CD4-positive, alpha-beta memory T cell (primary cell): ENCODE data around the gene LORICRIN. TPM values are rescaled to one million over a fixed set of nuclear protein-coding genes. Genes with fewer than 3 reads are reported as not detected.

ENCODE experiments used
- CTCF ChIA-PET: fragments of 350-600 bp; sonication (Branson Sonifier 250); formaldehyde crosslinking; loops from one replicate; lab custom pipeline; 2021; ENCODE audit warnings: inconsistent platforms; ENCODE audit not compliant: partially characterized antibody; lab: Charles Lee
- POLR2A ChIA-PET: fragments of 350-600 bp; sonication (Branson Sonifier 250); formaldehyde crosslinking; loops from one replicate; lab custom pipeline; 2021; ENCODE audit not compliant: partially characterized antibody; lab: Charles Lee
- DNase-seq, 5 donors: peaks; one replicate each; pipeline versions ENCODE4 v3.0.0 to v3.0.0-alpha.2; 2020 to 2022; ENCODE audit warnings: mixed read lengths in 1 of 5
- H3K27ac ChIP-seq: one replicate; pipeline ENCODE4 v1.7.0; 2013; ENCODE audit warnings: low read depth, low read length
- H3K27me3 ChIP-seq: 2 replicates; pipeline ENCODE4 v1.7.0; 2013; ENCODE audit warnings: mild to moderate bottlenecking, low read length, moderate library complexity; ENCODE audit not compliant: insufficient read depth
- H3K36me3 ChIP-seq: 2 replicates; pipeline ENCODE4 v1.7.0; 2013; ENCODE audit warnings: mild to moderate bottlenecking, low read length, moderate library complexity; ENCODE audit not compliant: insufficient read depth
- H3K4me1 ChIP-seq: 2 replicates; pipeline ENCODE4 v1.7.0; 2013; ENCODE audit warnings: mild to moderate bottlenecking, low read length, moderate library complexity; ENCODE audit not compliant: insufficient read depth
- H3K4me3 ChIP-seq, 2 donors: one replicate each; pipeline ENCODE4 v1.7.0; 2013; ENCODE audit warnings: low read length in 2 of 2, mild to moderate bottlenecking in 1 of 2
- H3K9me3 ChIP-seq, 2 donors: one replicate each; pipeline ENCODE4 v1.7.0; 2013; ENCODE audit warnings: low read length in 2 of 2, control low read depth in 1 of 2; ENCODE audit not compliant: control insufficient read depth in 1 of 2
- H3K27ac Mint-ChIP-seq, 7 donors: one replicate each; pipeline ENCODE4 v1.8.0; 2020 to 2021; ENCODE audit warnings: mixed read lengths in 7 of 7, mild to moderate bottlenecking in 6 of 7, inconsistent platforms in 3 of 7, moderate library complexity in 3 of 7
- H3K27me3 Mint-ChIP-seq, 2 donors: one replicate each; pipeline ENCODE4 v1.8.0; 2020 to 2021; ENCODE audit warnings: mixed read lengths in 2 of 2
- H3K36me3 Mint-ChIP-seq, 2 donors: one replicate each; pipeline ENCODE4 v1.8.0; 2020 to 2021; ENCODE audit warnings: mixed read lengths in 2 of 2, inconsistent platforms in 1 of 2, mild to moderate bottlenecking in 1 of 2
- H3K4me1 Mint-ChIP-seq, 4 donors: one replicate each; pipeline ENCODE4 v1.8.0; 2020 to 2021; ENCODE audit warnings: mixed read lengths in 4 of 4, mild to moderate bottlenecking in 1 of 4
- H3K4me3 Mint-ChIP-seq, 8 donors: one replicate each; pipeline ENCODE4 v1.8.0; 2020 to 2021; ENCODE audit warnings: mixed read lengths in 8 of 8, mild to moderate bottlenecking in 7 of 8, moderate library complexity in 6 of 8, inconsistent platforms in 3 of 8
- H3K9me3 Mint-ChIP-seq, 8 donors: one replicate each; pipeline ENCODE4 v1.8.0; 2020 to 2021; ENCODE audit warnings: mixed read lengths in 8 of 8, mild to moderate bottlenecking in 5 of 8, inconsistent platforms in 3 of 8, moderate library complexity in 1 of 8
- intact Hi-C: fragments of 100-400 bp; cut with micrococcal nuclease; formaldehyde crosslinking; loops from one replicate; pipeline ENCODE4 v1.15.1; 2023
- polyA plus RNA-seq, 2 donors: library from polyadenylated mRNA; unstranded; fragments of 300-500 nt; fragmentation: Illumina TruSeq; gene quantifications; one replicate each; pipeline ENCODE4 v1.2.3, GENCODE V29; 2021
- total RNA-seq, 2 experiments: library from RNA; stranded (reverse); gene quantifications; one replicate each; pipeline ENCODE4 v1.2.3, GENCODE V29; 2021

LORICRIN gene
- total and polyA plus RNA-seq, 4 experiments from 2014 or later, result not detected

- Mint-ChIP-seq H3K4me3 (peak overlapping the region; percentile 73 to 87 (median 80)), H3K27ac (peak overlapping the region in 3 of 7 donors; percentile 33 to 65 (median 56)), H3K27me3 (peaks cover 31 to 32% of the 10 kb centered on the region in 2 donors), H3K9me3 (peaks cover 0 to 4% (median 0%) of the 10 kb centered on the region in 8 donors), H3K4me1 (peaks cover 18 to 31% (median 25%) of the 10 kb centered on the region in 4 donors), H3K36me3 (no peaks in the 10 kb centered on the region)
- Histone ChIP-seq H3K9me3 (no peaks in the 10 kb centered on the region), H3K4me1 (peaks cover 22% of the 10 kb centered on the region), H3K27me3 (peaks cover 24% of the 10 kb centered on the region), H3K27ac (no peak overlapping the region), H3K36me3 (no peaks in the 10 kb centered on the region), H3K4me3 (peak overlapping the region in 1 of 2 donors; percentile 33)
- intact Hi-C loops, result no loop called here
- POLR2A ChIA-PET, result no interaction called here
- CTCF ChIA-PET, result interaction anchor here (1.2 to 1.5 kb wide), 2 partner anchors 16 to 38 kb away, joined by 3 to 5 read pairs; no protein-coding TSS in a partner anchor
- DNase-seq, result peak; percentile 14 to 48 (median 18)
Measured at GRCh38 chr1:153261281-153262069, 2.0 kb downstream of the LORICRIN start.

GRCh38 chr1:153262070-153262366, 2.5 kb downstream of the LORICRIN start:
- POLR2A ChIA-PET, result interaction anchor here (0.6 kb wide), 1 partner anchor 9 kb away, joined by 3 read pairs; no protein-coding TSS in a partner anchor
- H3K27ac ChIP-seq, result no peak overlapping the region
- H3K4me1 ChIP-seq, result peaks cover 22% of the 10 kb centered on the region
- Mint-ChIP-seq H3K4me3 (peak overlapping the region; percentile 73 to 87 (median 80)), H3K27me3 (peaks cover 31 to 37% of the 10 kb centered on the region in 2 donors), H3K27ac (peak overlapping the region in 3 of 7 donors; percentile 33 to 65 (median 56)), H3K4me1 (peaks cover 18 to 31% (median 25%) of the 10 kb centered on the region in 4 donors), H3K9me3 (peaks cover 0 to 4% (median 0%) of the 10 kb centered on the region in 8 donors), H3K36me3 (no peaks in the 10 kb centered on the region)
- peaks cover 24% of the 10 kb centered on the region for H3K27me3 ChIP-seq
- H3K36me3 ChIP-seq, result no peaks in the 10 kb centered on the region
- CTCF ChIA-PET, result interaction anchor here (1.0 to 1.5 kb wide), 3 partner anchors 16 to 780 kb away, joined by 3 to 5 read pairs (median 3); no protein-coding TSS in a partner anchor
- H3K4me3 ChIP-seq, result peak overlapping the region in 1 of 2 donors; percentile 33
- intact Hi-C loops, result no loop called here
- DNase-seq, result no peak
- H3K9me3 ChIP-seq, result no peaks in the 10 kb centered on the region

DNA sequence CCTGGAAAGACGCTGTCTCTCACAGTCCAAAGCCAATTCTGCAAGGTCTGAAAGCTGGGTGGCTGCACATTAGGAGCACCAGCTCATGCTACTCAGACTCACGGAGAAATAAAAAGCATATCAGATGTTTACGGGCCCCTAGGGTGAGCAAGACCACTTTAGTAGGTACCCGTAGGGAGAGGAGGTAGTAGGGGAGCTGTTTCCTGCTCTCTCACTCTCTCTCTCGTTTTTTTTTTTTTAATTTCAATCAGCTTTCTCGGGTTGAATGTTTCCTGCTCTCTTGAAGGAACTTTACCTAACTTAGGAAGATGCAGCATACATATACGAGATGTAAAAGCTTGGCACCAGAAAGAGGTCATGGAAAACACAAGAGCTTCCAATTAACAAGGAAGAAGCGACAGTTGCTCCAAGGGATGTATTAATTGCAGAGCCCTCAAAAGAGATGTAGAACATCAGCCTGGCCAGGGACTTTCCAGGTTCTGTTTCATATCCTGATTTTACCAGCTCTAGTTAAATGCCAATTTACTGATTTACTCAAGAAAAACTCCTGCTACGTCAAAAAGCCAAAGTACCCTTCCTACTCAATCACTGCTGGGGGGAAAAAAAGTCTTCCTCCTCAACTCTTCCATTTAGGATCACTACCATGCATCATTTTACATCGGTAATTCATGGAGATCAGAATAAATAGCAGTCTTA, 3.1 kb downstream of the LORICRIN start:
- Mint-ChIP-seq H3K27ac (peak overlapping the region in 1 of 7 donors; percentile 6), H3K27me3 (peaks cover 32 to 38% of the 10 kb centered on the region in 2 donors), H3K9me3 (peaks cover 0 to 4% (median 0%) of the 10 kb centered on the region in 8 donors), H3K36me3 (no peaks in the 10 kb centered on the region), H3K4me1 (peaks cover 18 to 31% (median 25%) of the 10 kb centered on the region in 4 donors), H3K4me3 (peak overlapping the region in 7 of 8 donors; percentile 73 to 87 (median 82))
- H3K4me1 ChIP-seq, result peaks cover 22% of the 10 kb centered on the region
- no peaks in the 10 kb centered on the region for H3K36me3 ChIP-seq
- no peaks in the 10 kb centered on the region for H3K9me3 ChIP-seq
- H3K27me3 ChIP-seq, result peaks cover 24% of the 10 kb centered on the region
- CTCF ChIA-PET, result interaction anchor here (0.8 to 1.5 kb wide), 4 partner anchors 15 to 781 kb away, joined by 3 to 5 read pairs (median 3); no protein-coding TSS in a partner anchor
- no peak for DNase-seq
- POLR2A ChIA-PET, result interaction anchor here (0.6 kb wide), 1 partner anchor 9 kb away, joined by 3 read pairs; no protein-coding TSS in a partner anchor
- no peak overlapping the region for H3K4me3 ChIP-seq
- intact Hi-C loops, result no loop called here
- no peak overlapping the region for H3K27ac ChIP-seq

DNA sequence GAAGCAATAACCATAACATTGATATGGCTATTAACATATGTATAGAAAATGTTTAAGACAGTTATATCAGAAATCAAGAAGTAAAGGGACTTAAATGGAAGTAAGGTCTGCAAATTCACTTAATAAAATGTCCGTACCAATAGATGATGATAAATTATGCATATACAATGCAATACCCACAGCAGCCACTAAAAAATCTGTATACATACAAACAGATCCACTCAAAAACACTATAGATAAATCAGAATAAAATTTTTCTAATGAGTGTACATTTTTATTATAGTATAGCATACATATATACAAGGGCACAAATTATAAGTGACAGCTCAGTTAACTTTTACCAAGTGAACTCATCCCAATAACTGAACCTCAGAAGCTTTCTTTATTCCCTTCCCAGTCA, 6.0 kb downstream of the LORICRIN start:
- H3K4me1 ChIP-seq, result peaks cover 19% of the 10 kb centered on the region
- no peak overlapping the region for H3K4me3 ChIP-seq
- CTCF ChIA-PET, result no interaction called here
- H3K27ac Mint-ChIP-seq, result no peak overlapping the region
- no peak overlapping the region for H3K4me3 Mint-ChIP-seq
- peaks cover 37 to 48% of the 10 kb centered on the region in 2 donors for H3K27me3 Mint-ChIP-seq
- no peaks in the 10 kb centered on the region for H3K36me3 Mint-ChIP-seq
- H3K27me3 ChIP-seq, result peaks cover 21% of the 10 kb centered on the region
- DNase-seq, result no peak
- peaks cover 0 to 6% (median 0%) of the 10 kb centered on the region in 8 donors for H3K9me3 Mint-ChIP-seq
- peaks cover 16 to 24% (median 19%) of the 10 kb centered on the region in 4 donors for H3K4me1 Mint-ChIP-seq
- POLR2A ChIA-PET, result no interaction called here
- no peaks in the 10 kb centered on the region for H3K9me3 ChIP-seq
- H3K36me3 ChIP-seq, result no peaks in the 10 kb centered on the region
- intact Hi-C loops, result no loop called here
- no peak overlapping the region for H3K27ac ChIP-seq

DNA sequence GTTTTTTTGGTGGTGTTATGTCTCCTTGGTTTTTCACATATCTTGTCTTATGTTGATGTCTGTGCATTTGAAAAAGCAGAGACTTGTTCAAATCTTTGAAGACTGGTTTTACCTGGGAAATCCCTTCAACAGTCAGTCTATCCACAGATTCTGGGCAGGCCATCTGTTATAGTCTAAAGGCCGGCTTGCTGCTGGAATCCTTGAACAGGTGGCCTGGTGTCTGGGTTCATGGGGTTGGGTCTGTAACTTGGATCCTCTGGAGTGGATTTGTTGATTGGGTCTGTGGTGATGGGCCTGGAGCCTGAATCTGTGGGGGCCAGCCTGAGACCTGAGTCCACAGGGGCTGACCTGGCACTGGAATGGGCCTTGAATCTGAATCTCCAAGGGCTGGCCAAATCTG, 12.2 kb downstream of the LORICRIN start:
- H3K27ac Mint-ChIP-seq, result no peak overlapping the region
- H3K9me3 Mint-ChIP-seq, result peaks cover 0 to 1% (median 0%) of the 10 kb centered on the region in 8 donors
- no peaks in the 10 kb centered on the region for H3K36me3 ChIP-seq
- no peaks in the 10 kb centered on the region for H3K4me1 ChIP-seq
- DNase-seq, result no peak
- no peaks in the 10 kb centered on the region for H3K9me3 ChIP-seq
- H3K27ac ChIP-seq, result no peak overlapping the region
- H3K4me1 Mint-ChIP-seq, result no peaks in the 10 kb centered on the region
- H3K4me3 ChIP-seq, result no peak overlapping the region
- no peaks in the 10 kb centered on the region for H3K36me3 Mint-ChIP-seq
- ChIA-PET CTCF (no interaction called here), POLR2A (no interaction called here)
- intact Hi-C loops, result no loop called here
- no peak overlapping the region for H3K4me3 Mint-ChIP-seq
- peaks cover 12 to 32% of the 10 kb centered on the region in 2 donors for H3K27me3 Mint-ChIP-seq
- no peaks in the 10 kb centered on the region for H3K27me3 ChIP-seq

GRCh38 chr1:153272186-153272585, 12.7 kb downstream of the LORICRIN start:
- no peak for DNase-seq
- H3K4me1 ChIP-seq, result no peaks in the 10 kb centered on the region
- H3K9me3 Mint-ChIP-seq, result peaks cover 0 to 1% (median 0%) of the 10 kb centered on the region in 8 donors
- no peak overlapping the region for H3K27ac ChIP-seq
- no peak overlapping the region for H3K27ac Mint-ChIP-seq
- H3K4me1 Mint-ChIP-seq, result no peaks in the 10 kb centered on the region
- no peak overlapping the region for H3K4me3 Mint-ChIP-seq
- ChIA-PET CTCF (no interaction called here), POLR2A (no interaction called here)
- H3K4me3 ChIP-seq, result no peak overlapping the region
- no peaks in the 10 kb centered on the region for H3K9me3 ChIP-seq
- no peaks in the 10 kb centered on the region for H3K36me3 ChIP-seq
- no peaks in the 10 kb centered on the region for H3K36me3 Mint-ChIP-seq
- intact Hi-C loops, result no loop called here
- H3K27me3 ChIP-seq, result no peaks in the 10 kb centered on the region
- peaks cover 12 to 30% of the 10 kb centered on the region in 2 donors for H3K27me3 Mint-ChIP-seq

- Histone ChIP-seq H3K36me3 (no peaks in the 10 kb centered on the region), H3K27ac (no peak overlapping the region), H3K4me3 (no peak overlapping the region), H3K27me3 (no peaks in the 10 kb centered on the region), H3K9me3 (no peaks in the 10 kb centered on the region), H3K4me1 (no peaks in the 10 kb centered on the region)
- Mint-ChIP-seq H3K27me3 (peaks cover 14 to 43% of the 10 kb centered on the region in 2 donors), H3K36me3 (no peaks in the 10 kb centered on the region), H3K27ac (no peak overlapping the region), H3K9me3 (no peaks in the 10 kb centered on the region), H3K4me1 (no peaks in the 10 kb centered on the region), H3K4me3 (no peak overlapping the region)
- POLR2A ChIA-PET, result no interaction called here
- intact Hi-C loops, result no loop called here
- peak; percentile 25 to 48 (median 31) for DNase-seq
- CTCF ChIA-PET, result interaction anchor here (1.5 kb wide), 1 partner anchor 15 kb away, joined by 5 read pairs; no protein-coding TSS in a partner anchor
Measured at GRCh38 chr1:153277852-153278251, 18.4 kb downstream of the LORICRIN start.
